Uterus (tissue), 4 donors: ENCODE results near the gene KDM4C. TPM values are rescaled to one million over a fixed set of nuclear protein-coding genes. Genes with fewer than 3 reads are reported as not detected.

Experiments
- DNase-seq, 2 donors: peaks; one replicate each; pipeline ENCODE4 v3.0.0-alpha.2; 2019 to 2020
- H3K27ac ChIP-seq, 2 donors: fragments of 200-600 bp; sonication (generic); 1 replicate in 1 of 2; 2 replicates in 1 of 2; pipeline ENCODE4 v1.5.1; 2016 to 2018
- H3K27me3 ChIP-seq, 2 donors: fragments of 200-600 bp; sonication (generic); one replicate each; pipeline ENCODE4 v1.5.1; 2018 to 2019; ENCODE audit warnings: control low read depth in 1 of 2
- H3K36me3 ChIP-seq, 2 donors: fragments of 200-600 bp; sonication (generic); one replicate each; pipeline ENCODE4 v1.5.1; 2019; ENCODE audit warnings: control low read depth in 1 of 2
- H3K4me1 ChIP-seq, 2 donors: fragments of 200-600 bp; sonication (generic); one replicate each; pipeline ENCODE4 v1.5.1; 2018 to 2019; ENCODE audit warnings: control low read depth in 1 of 2
- H3K4me3 ChIP-seq, 2 donors: fragments of 200-600 bp; sonication (generic); 1 replicate in 1 of 2; 2 replicates in 1 of 2; pipeline ENCODE4 v1.5.1; 2018 to 2019; ENCODE audit warnings: mild to moderate bottlenecking in 1 of 2
- H3K9me3 ChIP-seq, 2 donors: fragments of 200-600 bp; sonication (generic); one replicate each; pipeline ENCODE4 v1.5.1; 2019; ENCODE audit warnings: control low read depth in 1 of 2
- CTCF ChIP-seq, 4 experiments: fragments of 200-600 bp in 2 of 4; fragments of 450-650 bp in 2 of 4; sonication (generic) in 2 of 4; IDR thresholded peaks; one replicate each; pipeline ENCODE4 v1.5.1; 2016 to 2019; ENCODE audit warnings: antibody characterized with exemption in 4 of 4, mild to moderate bottlenecking in 2 of 4, moderate library complexity in 1 of 4
- POLR2A ChIP-seq, 2 donors: fragments of 450-650 bp; IDR thresholded peaks; one replicate each; pipeline ENCODE4 v1.6.1; 2016; ENCODE audit warnings: antibody characterized with exemption in 2 of 2, mild to moderate bottlenecking in 1 of 2, moderate library complexity in 1 of 2
- intact Hi-C: fragments of 100-400 bp; cut with DNase I; formaldehyde crosslinking; loops from one replicate; pipeline ENCODE4 v1.15.1; 2023; ENCODE audit warnings: low total_unique reads
- total RNA-seq, 4 donors: library from RNA; depleted of rRNA in 3 of 4; stranded (reverse); fragments of >200 nt in 3 of 4; gene quantifications; one replicate each; pipeline versions ENCODE4 v1.1.0 to v1.2.4, GENCODE V29; 2014 to 2023
- donor health status: DM: yes; HTN: yes; CAD: no.

KDM4C gene
- total RNA-seq, 4 donors from 2014 or later: 29.1 to 61.4 (median 45.5) TPM

DNA sequence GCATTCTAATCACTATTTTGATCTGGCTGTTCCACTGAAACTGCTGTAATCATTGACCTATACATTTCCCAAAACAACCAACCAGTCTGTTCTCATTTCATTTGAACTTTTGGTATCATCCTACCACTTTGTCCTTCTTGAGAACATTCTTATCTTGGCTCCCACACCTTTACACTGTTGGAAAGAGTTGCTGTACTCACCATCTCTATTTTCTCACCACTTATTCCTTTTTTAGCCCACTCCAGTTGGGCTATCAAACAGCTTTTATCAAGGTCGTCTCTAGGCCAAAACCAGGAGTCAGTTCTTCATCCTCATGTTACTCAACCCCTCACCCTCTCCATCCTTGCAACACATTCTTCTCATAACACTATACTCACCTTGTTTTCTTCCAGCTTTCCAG lies 170.1 kb downstream of the KDM4C start:
- intact Hi-C loops: no loop called here
- Histone ChIP-seq H3K27ac (no peak overlapping the region), H3K27me3 (no peaks in the 10 kb centered on the region), H3K9me3 (no peaks in the 10 kb centered on the region), H3K4me3 (no peak overlapping the region), H3K4me1 (no peaks in the 10 kb centered on the region), H3K36me3 (no peaks in the 10 kb centered on the region)
- DNase-seq: no peak
- no peak for TF ChIP-seq CTCF (IDR thresholded peaks at IDR 0.05)
- no peak for TF ChIP-seq POLR2A (IDR thresholded peaks at IDR 0.05)

DNA sequence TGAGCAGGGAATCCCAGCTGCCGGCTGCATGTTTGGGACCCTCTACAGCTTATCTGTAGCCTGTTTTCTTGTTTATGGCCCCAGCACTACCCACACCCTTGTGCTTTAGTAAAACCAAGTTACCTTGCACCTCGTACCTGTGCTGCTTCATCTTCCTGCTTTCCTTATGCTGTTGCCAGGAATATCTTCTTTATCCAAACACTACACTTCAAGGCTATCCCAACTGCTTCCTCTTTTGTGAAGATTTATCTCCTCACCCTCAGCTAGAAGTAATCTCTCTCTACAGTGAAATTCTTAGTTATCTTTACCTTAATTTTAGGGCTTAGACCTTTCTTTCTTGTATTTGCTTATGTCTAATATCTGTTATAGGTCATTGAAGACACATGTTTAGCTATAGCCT lies 171.1 kb downstream of the KDM4C start:
- TF ChIP-seq POLR2A (IDR thresholded peaks at IDR 0.05): no peak
- TF ChIP-seq CTCF (IDR thresholded peaks at IDR 0.05): no peak
- intact Hi-C loops: no loop called here
- Histone ChIP-seq H3K27ac (no peak overlapping the region), H3K4me3 (no peak overlapping the region), H3K27me3 (no peaks in the 10 kb centered on the region), H3K9me3 (no peaks in the 10 kb centered on the region), H3K4me1 (no peaks in the 10 kb centered on the region), H3K36me3 (no peaks in the 10 kb centered on the region)
- no peak for DNase-seq

DNA sequence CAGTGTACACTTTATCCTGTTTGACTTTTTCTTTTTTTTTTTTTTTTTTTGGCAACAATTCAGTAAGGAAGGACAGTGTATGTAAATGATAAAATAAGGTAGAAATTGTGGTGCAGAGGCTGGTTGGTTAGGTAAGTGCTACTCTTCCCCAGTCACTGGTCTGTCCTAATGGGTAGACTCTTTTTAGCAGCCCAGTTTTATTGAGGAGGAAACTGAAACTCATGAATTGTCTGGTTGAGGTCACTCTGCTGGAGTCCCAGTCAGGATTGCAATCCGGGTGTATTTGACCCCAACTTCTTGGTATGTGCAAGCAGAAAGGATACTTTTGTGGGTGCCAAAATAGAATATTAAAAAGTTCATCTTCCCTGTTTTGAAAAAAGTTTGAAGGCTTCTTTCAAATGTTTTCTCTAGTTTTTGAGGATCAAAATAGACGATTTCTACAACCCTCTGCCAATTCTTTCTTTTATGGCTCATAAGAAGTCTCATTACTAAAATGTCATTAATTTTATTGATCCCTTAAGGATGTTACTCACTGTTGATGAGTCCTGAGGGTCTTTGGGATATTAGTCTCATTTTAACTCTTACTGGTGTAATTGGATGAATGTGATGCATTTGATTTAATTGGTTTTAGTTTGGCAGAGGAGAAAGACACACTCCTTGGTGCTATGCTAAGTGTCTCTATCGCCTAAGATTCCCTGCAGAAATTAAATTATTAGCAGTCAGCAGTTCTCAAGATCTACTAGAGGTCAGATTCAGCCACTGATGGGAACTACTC lies 171.9 kb downstream of the KDM4C start:
- H3K9me3 ChIP-seq: no peaks in the 10 kb centered on the region
- no peak for TF ChIP-seq POLR2A (IDR thresholded peaks at IDR 0.05)
- no peak for TF ChIP-seq CTCF (IDR thresholded peaks at IDR 0.05)
- no peaks in the 10 kb centered on the region for H3K36me3 ChIP-seq
- no peak overlapping the region for H3K4me3 ChIP-seq
- no peaks in the 10 kb centered on the region for H3K27me3 ChIP-seq
- no peak for DNase-seq
- no peak overlapping the region for H3K27ac ChIP-seq
- H3K4me1 ChIP-seq: no peaks in the 10 kb centered on the region
- intact Hi-C loops: no loop called here

- intact Hi-C loops: no loop called here
- DNase-seq: no peak
- no peak overlapping the region for H3K27ac ChIP-seq
- no peak for TF ChIP-seq POLR2A (IDR thresholded peaks at IDR 0.05)
- no peak for TF ChIP-seq CTCF (IDR thresholded peaks at IDR 0.05)
- H3K4me1 ChIP-seq: no peaks in the 10 kb centered on the region
- no peaks in the 10 kb centered on the region for H3K27me3 ChIP-seq
- no peaks in the 10 kb centered on the region for H3K9me3 ChIP-seq
- no peaks in the 10 kb centered on the region for H3K36me3 ChIP-seq
- H3K4me3 ChIP-seq: no peak overlapping the region
Measured at GRCh38 chr9:6930827-6931226, 173.1 kb downstream of the KDM4C start.

DNA sequence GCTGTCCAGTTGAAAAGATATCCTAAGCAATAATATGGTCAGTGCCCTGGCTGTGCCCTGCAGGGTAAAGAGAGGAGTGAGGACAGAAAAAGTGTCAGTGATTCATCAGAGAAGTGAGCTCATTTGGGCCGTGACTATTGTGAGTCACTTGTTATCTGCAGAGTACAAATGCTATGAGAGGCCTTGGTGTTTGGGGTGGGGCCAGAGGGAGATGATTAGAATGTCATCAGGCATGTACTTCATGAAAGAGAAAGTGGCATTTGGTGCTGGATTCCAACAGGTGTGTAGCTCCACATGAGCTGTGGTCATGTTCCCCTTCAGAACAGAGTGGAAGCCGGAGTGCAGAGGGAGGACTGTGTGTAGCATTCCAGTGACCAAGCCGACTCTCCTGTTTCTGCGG lies 174.1 kb downstream of the KDM4C start:
- intact Hi-C loops: no loop called here
- no peak for TF ChIP-seq CTCF (IDR thresholded peaks at IDR 0.05)
- no peak for TF ChIP-seq POLR2A (IDR thresholded peaks at IDR 0.05)
- Histone ChIP-seq H3K9me3 (no peaks in the 10 kb centered on the region), H3K27me3 (no peaks in the 10 kb centered on the region), H3K27ac (no peak overlapping the region), H3K36me3 (no peaks in the 10 kb centered on the region), H3K4me3 (no peak overlapping the region), H3K4me1 (no peaks in the 10 kb centered on the region)
- DNase-seq: peak in 1 of 2 donors; percentile 23
